Coronary artery (tissue), 2 donors: ENCODE results near the gene ESF1.
"Not testable (repeated sequence)": the region's sequence is repeated elsewhere in the genome, so short reads cannot be mapped to it uniquely, and the experiment has no call there.

Experiments
- DNase-seq: peaks from one replicate; pipeline ENCODE4 v3.0.0-alpha.2; 2017; ENCODE audit warnings: low spot score
- H3K27ac ChIP-seq, 2 donors: fragments of 200-600 bp; sonication (generic); one replicate each; pipeline ENCODE4 v1.5.1; 2016 to 2019
- H3K4me3 ChIP-seq: fragments of 200-600 bp; sonication (generic); 2 replicates; pipeline ENCODE4 v1.5.1; 2016; ENCODE audit warnings: mild to moderate bottlenecking, moderate library complexity
- CTCF ChIP-seq: fragments of 200-600 bp; sonication (generic); IDR thresholded peaks from one replicate; pipeline ENCODE4 v1.5.1; 2019; ENCODE audit warnings: antibody characterized with exemption

Gene ESF1

GRCh38 chr20:13777171-13777601 lies 7.5 kb downstream of the ESF1 start:
- H3K27ac ChIP-seq, result no peak overlapping the region
- H3K4me3 ChIP-seq, result no peak overlapping the region
- no peak for DNase-seq
- no peak for TF ChIP-seq CTCF

- DNase-seq, result no peak
- Histone ChIP-seq H3K4me3 (no peak overlapping the region), H3K27ac (no peak overlapping the region)
- no peak for TF ChIP-seq CTCF
These were observed 8.9 kb downstream of the ESF1 start for GRCh38 chr20:13775867-13776266.

- no peak for DNase-seq
- Histone ChIP-seq H3K27ac (no peak overlapping the region), H3K4me3 (no peak overlapping the region)
These were observed 12.2 kb downstream of the ESF1 start for GRCh38 chr20:13772529-13772928.

GRCh38 chr20:13771853-13772453 lies 12.8 kb downstream of the ESF1 start:
- no peak overlapping the region for H3K27ac ChIP-seq
- TF ChIP-seq CTCF, result peak; percentile 34
- H3K4me3 ChIP-seq, result no peak overlapping the region
- DNase-seq, result no peak

More at GRCh38 chr20:13772529-13772928, 12.2 kb downstream of the ESF1 start:
- no peak for TF ChIP-seq CTCF

GRCh38 chr20:13770141-13770540 lies 14.6 kb downstream of the ESF1 start:
- no peak for TF ChIP-seq CTCF
- H3K4me3 ChIP-seq, result no peak overlapping the region
- no peak for DNase-seq
- H3K27ac ChIP-seq, result no peak overlapping the region

GRCh38 chr20:13765868-13766416 lies 18.8 kb downstream of the ESF1 start:
- Histone ChIP-seq H3K27ac (no peak overlapping the region), H3K4me3 (no peak overlapping the region)
- no peak for TF ChIP-seq CTCF
- DNase-seq, result no peak

GRCh38 chr20:13765299-13765698 lies 19.4 kb downstream of the ESF1 start:
- no peak for TF ChIP-seq CTCF
- Histone ChIP-seq H3K27ac (no peak overlapping the region), H3K4me3 (no peak overlapping the region)
- no peak for DNase-seq

- DNase-seq, H3K4me3 ChIP-seq, H3K27ac ChIP-seq: not testable (repeated sequence)
These were observed 24.2 kb downstream of the ESF1 start for GRCh38 chr20:13760451-13760946.
